ENCODE results near the gene CHGA. TPM values are rescaled to one million over a fixed set of nuclear protein-coding genes. Genes with fewer than 3 reads are reported as not detected.

Gene CHGA
- total and polyA plus RNA-seq, 10 of the 15 experiments (the other 5 are each of a cell fraction or from before 2014, with no cell fraction given) = 0.11 to 0.23 TPM; not detected in 8

DNA sequence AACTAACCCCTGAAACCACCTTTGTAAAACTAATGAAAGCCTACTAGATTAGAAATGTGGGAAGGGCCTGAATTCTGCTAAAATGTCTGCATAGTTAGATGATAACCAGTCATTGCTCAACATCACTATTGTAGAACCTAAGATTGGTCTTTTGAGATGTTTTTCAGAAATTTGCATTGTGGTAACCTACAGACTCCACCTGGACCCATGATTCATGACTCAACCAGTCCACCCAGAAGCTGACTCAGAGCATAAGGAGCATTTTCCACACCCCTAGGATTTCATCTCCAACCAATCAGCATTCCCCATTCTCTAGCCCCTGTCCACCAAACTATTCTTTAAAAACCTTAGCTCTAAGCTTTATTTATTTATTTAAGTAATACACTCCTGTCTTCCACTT, 30.4 kb upstream of the CHGA start:
- H3K4me3 ChIP-seq = no peak overlapping the region
- H3K9ac ChIP-seq (ENCODE audit: control insufficient read depth, insufficient read depth, low read length) = no peak overlapping the region
- H3K4me2 ChIP-seq (ENCODE audit: control insufficient read depth, insufficient read depth) = no peak overlapping the region
- RAD21 ChIA-PET (ENCODE audit: unreplicated experiment) = no interaction called here
- no peak overlapping the region for H3K27ac ChIP-seq (ENCODE audit: control insufficient read depth, insufficient read depth)
- no peaks in the 10 kb centered on the region; a peak in 2 of 4 replicates for H3K27me3 ChIP-seq (replicated peaks in 1 of 2; ENCODE audit: control insufficient read depth in 2 of 2, insufficient read depth in 2 of 2, low read length in 1 of 2)
- in situ Hi-C loops (cut with MboI) = no loop called here
- no peak for FAIRE-seq
- peaks cover 2% of the 10 kb centered on the region; the same call in 1 of the 3 replicates for H3K9me3 ChIP-seq (replicated peaks; ENCODE audit: control insufficient read depth, insufficient read depth, low read length)
- no peaks in the 10 kb centered on the region for H3K79me2 ChIP-seq (ENCODE audit: control insufficient read depth, insufficient read depth, low read length)
- no peaks in the 10 kb centered on the region for H3K36me3 ChIP-seq (ENCODE audit: control insufficient read depth in 2 of 2, insufficient read depth in 2 of 2, low read length in 1 of 2)
- DNase-seq (ENCODE audit: low read depth, low spot score) = no peak
- no TSS peak for BruUV-seq (replicated peaks)
- no peaks in the 10 kb centered on the region for H3K4me1 ChIP-seq (ENCODE audit: control insufficient read depth, insufficient read depth, low read length)
- SMC1A ChIA-PET (ENCODE audit: uncharacterized antibody, unreplicated experiment) = no interaction called here
- no peak overlapping the region for H2AFZ ChIP-seq (ENCODE audit: control insufficient read depth, low read depth, low read length)
- CTCF ChIA-PET = no interaction called here
- no peaks in the 10 kb centered on the region for H4K20me1 ChIP-seq (ENCODE audit: control insufficient read depth, insufficient read depth)
- intact Hi-C loops (cut with micrococcal nuclease; ENCODE audit: unreplicated experiment) = no loop called here
- POLR2A ChIA-PET = no interaction called here
- no peak for TF ChIP-seq EED (IDR thresholded peaks at IDR 0.05; ENCODE audit: low read depth)
- TF ChIP-seq YY1 (IDR thresholded peaks at IDR 0.05; ENCODE audit: low read depth, low read length) = no peak
- TF ChIP-seq YBX1 (IDR thresholded peaks at IDR 0.05) = no peak
- TF ChIP-seq EGR1 (IDR thresholded peaks at IDR 0.05; ENCODE audit: borderline replicate concordance in 1 of 2, low read depth in 2 of 2, low read length in 2 of 2) = no peak
- no peak for TF ChIP-seq RAD21 (IDR thresholded peaks at IDR 0.05; ENCODE audit: insufficient read depth, low read depth, low read length)
- TF ChIP-seq TAF1 (IDR thresholded peaks at IDR 0.05; ENCODE audit: borderline replicate concordance, low read depth, low read length) = no peak
- no peak for TF ChIP-seq NBN (IDR thresholded peaks at IDR 0.05)
- no peak for TF ChIP-seq E2F8 (IDR thresholded peaks at IDR 0.05; ENCODE audit: low read depth, partially characterized antibody)
- ATAC-seq = no peak

Measured in GM12878 (cell line).